ENCODE measurements around the gene PCGF3.
"Not testable (repeated sequence)": the region's sequence is repeated elsewhere in the genome, so short reads cannot be mapped to it uniquely, and the experiment has no call there.

PCGF3 gene

DNA sequence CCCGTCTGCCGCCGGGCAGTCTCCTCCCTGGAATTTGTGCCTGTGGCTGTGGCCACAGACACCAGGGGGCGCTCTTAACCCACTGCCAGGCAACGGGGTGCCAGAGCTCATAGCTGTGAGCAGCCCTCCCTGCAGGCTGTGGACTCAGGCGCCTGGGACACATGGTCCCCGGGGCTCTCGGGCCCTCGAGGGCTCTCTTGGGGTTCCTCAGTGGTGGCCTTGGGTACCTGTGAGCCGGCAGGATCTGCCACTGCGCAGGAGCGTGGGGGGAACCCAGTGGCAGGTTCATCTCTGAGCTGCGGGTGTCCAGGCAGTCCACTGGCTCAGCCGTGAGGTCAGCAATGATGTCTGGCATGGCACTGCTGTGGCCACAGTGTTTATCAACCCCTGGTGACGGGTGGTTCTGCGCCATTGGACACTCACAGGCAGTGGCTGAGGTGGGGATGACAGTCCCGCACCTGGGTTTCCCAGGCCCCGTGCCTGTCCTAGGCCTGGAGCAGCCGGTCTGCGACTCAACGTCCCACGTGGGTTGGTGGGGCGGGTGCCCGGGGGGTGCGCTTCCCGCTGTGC, 37.2 kb downstream of the PCGF3 start:
- no peaks in the 10 kb centered on the region for H3K9me3 Mint-ChIP-seq (ENCODE audit: low read depth)
- H3K27me3 Mint-ChIP-seq: no peaks in the 10 kb centered on the region
- no peaks in the 10 kb centered on the region for H3K4me1 Mint-ChIP-seq (ENCODE audit: low read depth)
- H3K27ac Mint-ChIP-seq: no peak overlapping the region
- peaks cover 1% of the 10 kb centered on the region for H3K36me3 Mint-ChIP-seq
- H3K4me3 Mint-ChIP-seq: no peak overlapping the region

DNA sequence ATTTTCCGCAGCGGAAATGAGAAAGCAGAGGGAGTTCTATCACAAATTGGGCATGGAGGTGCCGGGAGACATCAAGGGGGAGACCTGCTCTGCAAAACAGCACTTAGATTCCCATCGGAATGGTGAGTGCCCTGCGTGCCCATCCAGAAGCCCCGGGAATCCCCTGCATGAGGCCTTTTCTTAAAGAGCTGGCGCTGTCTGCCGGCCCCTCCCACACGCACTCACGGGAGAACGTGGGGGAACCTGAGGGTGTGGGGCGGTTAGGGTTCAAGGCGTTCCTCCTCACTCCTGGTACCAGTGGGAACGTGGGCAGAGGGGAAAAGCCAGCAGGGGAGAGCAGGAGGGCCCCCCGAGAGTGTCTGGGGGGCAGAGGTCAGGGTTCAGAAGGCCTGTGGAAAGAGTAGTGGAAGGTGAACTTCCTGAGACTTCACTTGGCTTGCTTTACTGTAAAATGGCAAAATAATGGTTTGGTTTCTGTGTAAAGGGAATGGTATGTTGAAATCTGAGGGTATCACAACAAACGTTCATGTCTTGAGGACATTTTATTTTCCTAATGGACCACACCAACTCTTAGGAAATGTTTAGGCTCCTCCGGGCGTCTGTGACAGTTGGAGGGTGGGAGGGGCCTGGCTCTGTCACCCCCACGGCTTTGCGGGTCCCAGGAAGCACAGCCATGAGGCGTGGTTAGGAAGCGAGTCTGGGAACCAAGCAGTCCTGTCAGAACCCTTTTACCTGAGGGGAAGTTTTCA, 38.0 kb downstream of the PCGF3 start:
- Mint-ChIP-seq H3K9me3 (ENCODE audit: low read depth) (no peaks in the 10 kb centered on the region), H3K4me1 (ENCODE audit: low read depth) (no peaks in the 10 kb centered on the region), H3K27me3 (no peaks in the 10 kb centered on the region)

DNA sequence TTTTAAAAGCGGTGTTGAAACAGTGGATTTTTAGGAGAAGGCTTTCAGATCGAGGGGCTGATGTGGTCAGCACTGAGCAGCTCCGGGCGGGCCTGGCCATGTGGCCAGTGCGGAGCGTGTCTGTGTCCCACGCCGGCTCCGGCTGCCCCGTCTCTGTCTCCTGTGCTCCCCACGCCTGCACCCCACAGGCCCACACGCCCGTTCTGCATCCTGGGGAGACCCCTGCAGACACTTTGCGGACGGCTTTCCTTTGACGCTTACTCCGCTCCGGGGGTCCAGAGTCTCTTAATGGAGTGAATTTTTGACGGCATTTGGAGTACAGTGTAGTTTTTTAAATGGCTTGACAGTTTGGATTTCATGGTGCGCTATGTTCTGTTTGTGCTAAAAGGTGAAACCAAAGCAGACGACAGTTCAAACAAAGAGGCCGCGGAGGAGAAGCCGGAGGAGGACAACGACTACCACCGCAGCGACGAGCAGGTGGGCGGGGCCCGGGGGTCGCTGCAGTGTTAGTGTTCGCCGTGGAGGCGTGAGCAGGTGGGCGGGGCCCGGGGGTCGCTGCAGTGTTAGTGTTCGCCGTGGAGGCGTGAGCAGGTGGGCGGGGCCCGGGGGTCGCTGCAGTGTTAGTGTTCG, 38.7 kb downstream of the PCGF3 start:
- Mint-ChIP-seq H3K27me3 (no peaks in the 10 kb centered on the region), H3K4me3 (no peak overlapping the region), H3K27ac (no peak overlapping the region), H3K9me3 (ENCODE audit: low read depth) (no peaks in the 10 kb centered on the region), H3K36me3 (peaks cover 2% of the 10 kb centered on the region), H3K4me1 (ENCODE audit: low read depth) (no peaks in the 10 kb centered on the region)

More for the DNA sequence above, 38.0 kb downstream of the PCGF3 start:
- Mint-ChIP-seq H3K27ac (no peak overlapping the region), H3K36me3 (peaks cover 2% of the 10 kb centered on the region), H3K4me3 (no peak overlapping the region)

DNA sequence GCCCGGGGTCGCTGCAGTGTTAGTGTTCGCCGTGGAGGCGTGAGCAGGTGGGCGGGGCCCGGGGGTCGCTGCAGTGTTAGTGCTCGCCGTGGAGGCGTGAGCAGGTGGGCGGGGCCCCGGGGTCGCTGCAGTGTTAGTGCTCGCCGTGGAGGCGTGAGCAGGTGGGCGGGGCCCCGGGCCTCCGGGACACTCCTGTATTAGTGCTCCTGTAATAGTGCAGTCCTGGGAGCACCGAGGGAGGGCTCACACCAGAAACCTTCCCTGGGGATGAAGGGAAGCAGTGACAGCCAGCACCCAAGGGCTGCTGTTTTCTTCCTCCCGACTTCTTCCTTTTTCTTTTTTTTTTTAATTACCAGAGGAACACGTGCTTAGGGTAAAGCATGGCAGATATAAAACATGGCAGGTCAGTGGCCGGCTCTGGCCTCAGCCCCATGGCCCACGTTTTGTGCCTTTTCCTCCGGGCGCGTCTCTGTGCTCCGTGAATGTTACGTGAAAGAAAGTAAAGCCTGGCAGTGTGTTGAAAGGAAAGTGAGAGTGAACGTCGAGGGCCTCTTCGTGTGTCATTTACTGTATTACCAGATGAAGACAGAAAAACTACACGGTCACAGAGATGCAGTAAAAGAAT, 42.0 kb downstream of the PCGF3 start:
- no peak overlapping the region for H3K27ac Mint-ChIP-seq
- no peaks in the 10 kb centered on the region for H3K4me1 Mint-ChIP-seq (ENCODE audit: low read depth)
- peaks cover 2% of the 10 kb centered on the region for H3K36me3 Mint-ChIP-seq

DNA sequence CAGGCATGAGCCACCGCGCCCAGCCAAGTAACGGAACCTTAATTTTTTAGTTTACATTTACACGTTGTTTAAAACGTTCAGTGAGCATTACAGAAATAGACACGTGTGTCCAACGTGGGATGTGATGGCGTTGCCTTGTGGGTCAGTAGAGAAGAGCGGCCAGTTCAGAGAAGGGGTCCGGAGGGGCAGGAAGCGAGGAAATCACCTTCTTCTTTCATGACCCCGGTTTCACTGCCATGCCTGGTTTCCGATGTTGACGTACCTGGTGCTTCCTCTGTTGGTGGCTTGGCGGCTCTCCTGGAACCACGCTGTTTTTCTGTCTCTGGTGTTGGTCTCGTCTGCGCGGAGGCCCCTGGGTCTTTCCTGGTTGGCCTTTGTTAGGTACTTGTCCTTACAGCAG, 42.8 kb downstream of the PCGF3 start:
- Mint-ChIP-seq H3K27ac (no peak overlapping the region), H3K36me3 (peaks cover 2% of the 10 kb centered on the region), H3K4me3 (no peak overlapping the region), H3K9me3 (ENCODE audit: low read depth) (no peaks in the 10 kb centered on the region), H3K4me1 (ENCODE audit: low read depth) (no peaks in the 10 kb centered on the region), H3K27me3 (no peaks in the 10 kb centered on the region)

More for the DNA sequence above, 42.0 kb downstream of the PCGF3 start:
- no peaks in the 10 kb centered on the region for H3K9me3 Mint-ChIP-seq (ENCODE audit: low read depth)
- H3K27me3 Mint-ChIP-seq: no peaks in the 10 kb centered on the region
- no peak overlapping the region for H3K4me3 Mint-ChIP-seq

DNA sequence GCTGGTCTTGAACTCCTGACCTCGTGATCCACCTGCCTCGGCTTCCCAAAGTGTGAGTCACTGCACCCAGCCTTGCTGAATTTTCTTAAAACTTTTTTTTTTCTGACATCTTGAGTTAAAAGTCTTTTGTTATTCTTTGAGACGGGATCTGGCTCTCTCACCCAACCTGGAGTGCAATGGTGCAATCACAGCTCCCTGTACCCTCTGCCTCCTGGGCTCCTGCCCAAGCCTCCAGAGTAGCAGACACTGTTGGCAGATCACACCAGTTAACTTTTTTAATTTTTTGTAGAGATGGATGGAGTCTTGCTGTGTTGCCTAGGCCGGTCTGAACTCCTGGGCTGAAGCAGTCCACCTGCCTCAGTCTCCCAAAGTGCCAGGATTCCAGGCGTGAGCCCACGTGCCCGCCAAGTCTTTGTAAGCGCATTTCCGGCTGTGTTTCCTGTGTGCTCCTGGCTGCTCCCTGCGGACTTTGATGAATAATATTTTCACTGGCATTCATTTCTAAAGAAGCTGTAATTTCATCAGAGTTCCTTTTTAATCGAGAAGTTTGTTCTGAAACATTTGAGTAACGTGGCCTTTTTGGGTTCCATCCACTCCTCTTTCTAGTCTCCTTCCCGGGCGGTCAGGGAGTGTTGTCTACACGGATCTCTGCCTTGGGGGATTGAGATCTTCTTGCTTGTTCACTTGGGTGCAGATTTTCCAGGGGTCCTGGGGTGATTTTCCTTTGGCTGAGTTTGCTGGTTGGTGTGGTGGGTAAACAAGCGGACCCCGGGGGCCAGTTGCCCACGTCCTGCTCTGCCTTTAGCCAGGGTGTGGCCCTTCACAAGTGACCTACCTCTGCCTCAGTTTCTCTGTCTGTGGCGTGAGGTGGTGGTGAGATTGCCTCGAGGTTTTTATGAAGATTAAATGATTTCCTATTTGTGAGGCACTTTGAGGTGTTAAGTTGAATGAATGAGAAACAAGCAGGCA, 44.4 kb downstream of the PCGF3 start:
- no peak overlapping the region for H3K27ac Mint-ChIP-seq
- H3K9me3 Mint-ChIP-seq (ENCODE audit: low read depth): no peaks in the 10 kb centered on the region
- H3K36me3 Mint-ChIP-seq: peaks cover 2% of the 10 kb centered on the region
- no peak overlapping the region for H3K4me3 Mint-ChIP-seq
- no peaks in the 10 kb centered on the region for H3K27me3 Mint-ChIP-seq
- H3K4me1 Mint-ChIP-seq (ENCODE audit: low read depth): no peaks in the 10 kb centered on the region

DNA sequence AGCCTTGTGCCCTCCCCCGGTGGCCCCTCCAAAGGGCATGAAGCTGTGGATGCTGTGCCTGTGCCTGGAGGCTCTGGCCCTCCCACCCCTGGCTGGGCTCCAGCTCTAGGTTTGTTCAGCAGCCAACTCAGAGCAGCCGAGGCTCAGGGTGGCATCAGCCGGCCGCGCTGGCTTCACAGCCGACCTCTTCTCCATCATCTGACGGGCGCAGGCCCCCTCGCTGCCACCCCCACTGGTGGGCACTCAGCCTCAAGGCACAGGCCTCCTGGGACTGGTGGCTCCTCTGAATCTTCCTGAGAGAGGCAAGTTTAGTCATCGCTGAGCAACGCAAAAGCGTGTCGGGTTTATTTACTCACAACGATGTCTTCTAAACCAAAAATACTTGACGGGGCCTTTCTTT, 46.0 kb downstream of the PCGF3 start:
- no peak overlapping the region for H3K27ac Mint-ChIP-seq
- peaks cover 2% of the 10 kb centered on the region for H3K36me3 Mint-ChIP-seq
- H3K9me3 Mint-ChIP-seq (ENCODE audit: low read depth): no peaks in the 10 kb centered on the region
- no peaks in the 10 kb centered on the region for H3K4me1 Mint-ChIP-seq (ENCODE audit: low read depth)
- H3K4me3 Mint-ChIP-seq: no peak overlapping the region
- no peaks in the 10 kb centered on the region for H3K27me3 Mint-ChIP-seq

DNA sequence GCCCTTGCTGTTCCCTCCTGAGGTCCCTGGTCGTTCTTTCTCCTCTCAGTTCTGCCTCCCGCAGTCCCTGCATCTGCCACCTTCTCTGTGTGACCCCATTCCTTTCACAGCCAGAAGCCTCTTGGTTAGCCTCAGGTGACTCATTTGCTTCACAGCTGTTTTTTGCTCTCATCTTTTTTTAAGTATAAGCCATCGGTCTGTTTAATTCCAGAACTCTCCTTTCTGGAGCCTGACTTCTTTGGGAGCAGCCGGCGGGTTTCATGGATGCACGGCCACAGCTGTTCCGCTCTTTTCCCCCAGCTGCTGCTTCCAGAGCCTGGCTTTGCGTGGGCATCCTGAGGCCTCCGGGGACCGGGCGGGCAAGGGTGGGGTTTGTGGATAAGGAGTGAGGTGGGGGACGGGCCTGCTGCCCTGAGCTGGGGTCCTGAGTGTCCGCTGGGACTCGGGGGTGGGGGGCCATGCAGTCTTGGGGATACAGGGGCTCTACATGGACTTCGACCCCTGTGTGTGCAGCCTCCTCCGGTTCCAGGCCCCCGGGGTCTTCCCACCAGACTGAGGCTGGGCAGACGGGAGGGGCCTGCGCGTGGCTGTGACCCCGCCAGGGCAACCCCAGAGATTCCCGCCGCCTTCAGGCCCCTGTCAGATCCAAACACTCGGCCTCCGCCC, 46.7 kb downstream of the PCGF3 start:
- Mint-ChIP-seq H3K4me1 (ENCODE audit: low read depth) (peaks cover under 1% of the 10 kb centered on the region), H3K36me3 (peaks cover 2% of the 10 kb centered on the region), H3K4me3 (no peak overlapping the region), H3K27me3 (no peaks in the 10 kb centered on the region), H3K27ac (no peak overlapping the region), H3K9me3 (ENCODE audit: low read depth) (no peaks in the 10 kb centered on the region)

DNA sequence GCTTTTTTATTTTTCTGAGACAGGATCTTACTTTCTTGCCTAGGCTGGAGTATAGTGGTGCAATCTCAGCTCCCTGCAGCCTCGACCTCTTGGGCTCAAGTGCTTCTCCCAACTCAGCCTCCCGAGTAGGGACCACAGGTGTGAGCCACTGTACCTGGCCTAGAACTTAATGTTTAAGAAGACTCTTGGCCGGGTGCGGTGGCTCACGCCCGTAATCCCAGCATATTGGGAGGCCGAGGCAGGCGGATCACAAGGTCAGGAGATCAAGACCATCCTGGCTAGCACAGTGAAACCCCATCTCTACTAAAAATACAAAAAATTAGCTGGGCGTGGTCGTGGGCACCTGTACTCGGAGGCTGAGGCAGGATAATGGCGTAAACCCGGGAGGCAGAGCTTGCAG, 47.6 kb downstream of the PCGF3 start:
- H3K4me1 Mint-ChIP-seq (ENCODE audit: low read depth); H3K4me3 Mint-ChIP-seq; H3K36me3 Mint-ChIP-seq; H3K9me3 Mint-ChIP-seq (ENCODE audit: low read depth); H3K27me3 Mint-ChIP-seq; H3K27ac Mint-ChIP-seq: not testable (repeated sequence)

DNA sequence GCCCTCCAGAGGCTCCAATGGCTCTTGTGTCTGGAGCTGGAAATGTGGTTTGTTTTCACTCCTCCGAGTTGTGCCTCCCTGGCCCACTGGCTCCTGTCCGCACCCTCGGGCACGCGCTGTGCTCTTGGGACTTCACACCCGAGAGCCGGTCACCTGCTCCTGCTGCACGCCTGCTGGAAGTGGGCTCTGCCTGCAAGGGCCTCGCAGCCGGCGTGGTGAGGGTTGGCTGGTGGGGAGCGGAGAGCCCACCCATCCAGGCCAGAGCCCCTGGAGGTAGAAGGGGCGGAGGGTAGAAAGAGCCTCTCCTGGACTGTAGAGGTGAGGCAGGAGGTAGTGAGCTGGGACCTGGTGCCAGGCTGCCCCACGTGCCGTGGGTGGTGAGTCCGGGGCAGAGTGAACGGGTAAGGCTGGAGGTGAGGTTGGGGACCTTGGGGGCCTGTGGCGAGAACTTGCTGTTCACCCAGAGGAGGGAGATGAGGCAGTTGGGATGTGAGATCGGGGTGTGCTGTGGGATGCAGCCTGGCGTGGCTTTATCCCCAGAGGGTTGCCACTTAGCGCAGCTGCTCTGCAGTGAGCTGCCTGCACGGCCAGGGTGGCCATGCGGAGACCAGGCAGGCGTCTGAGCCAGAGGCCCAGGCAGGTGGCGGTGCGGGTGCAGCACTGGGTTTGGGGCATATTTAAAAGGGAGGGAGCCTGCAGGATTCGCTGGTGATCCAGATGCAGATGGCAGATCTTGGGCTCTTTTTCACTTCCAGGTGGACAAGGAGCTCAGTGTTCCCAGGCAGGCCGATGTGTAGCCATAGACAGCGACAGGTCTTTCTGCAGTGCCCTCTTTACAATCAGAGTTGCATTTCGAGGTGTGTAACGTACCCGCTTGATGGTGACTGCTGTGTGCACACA, 48.8 kb downstream of the PCGF3 start:
- H3K4me3 Mint-ChIP-seq: no peak overlapping the region
- H3K4me1 Mint-ChIP-seq (ENCODE audit: low read depth): peaks cover 1% of the 10 kb centered on the region
- H3K27me3 Mint-ChIP-seq: no peaks in the 10 kb centered on the region
- H3K36me3 Mint-ChIP-seq: no peaks in the 10 kb centered on the region
- no peak overlapping the region for H3K27ac Mint-ChIP-seq
- no peaks in the 10 kb centered on the region for H3K9me3 Mint-ChIP-seq (ENCODE audit: low read depth)

DNA sequence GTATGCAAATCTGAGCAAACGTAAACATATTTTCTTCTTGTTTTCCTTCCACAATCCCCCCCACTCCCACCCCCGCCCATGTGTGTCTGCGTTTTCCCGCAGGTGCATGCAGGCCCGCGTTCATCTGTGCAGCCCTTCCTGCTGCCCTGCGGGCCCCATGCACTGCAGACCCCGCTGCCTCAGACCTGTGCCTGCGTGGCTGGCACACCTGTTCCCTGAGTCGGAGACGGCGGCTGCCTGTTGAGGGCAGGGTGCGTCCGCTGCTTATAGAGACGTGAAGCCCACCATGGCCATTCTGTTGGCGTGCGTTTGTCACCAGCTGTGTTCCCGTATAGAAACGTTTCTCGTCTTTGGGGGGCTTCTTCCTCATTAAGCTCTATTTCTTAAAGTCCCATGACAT, 51.5 kb downstream of the PCGF3 start:
- no peaks in the 10 kb centered on the region for H3K27me3 Mint-ChIP-seq

DNA sequence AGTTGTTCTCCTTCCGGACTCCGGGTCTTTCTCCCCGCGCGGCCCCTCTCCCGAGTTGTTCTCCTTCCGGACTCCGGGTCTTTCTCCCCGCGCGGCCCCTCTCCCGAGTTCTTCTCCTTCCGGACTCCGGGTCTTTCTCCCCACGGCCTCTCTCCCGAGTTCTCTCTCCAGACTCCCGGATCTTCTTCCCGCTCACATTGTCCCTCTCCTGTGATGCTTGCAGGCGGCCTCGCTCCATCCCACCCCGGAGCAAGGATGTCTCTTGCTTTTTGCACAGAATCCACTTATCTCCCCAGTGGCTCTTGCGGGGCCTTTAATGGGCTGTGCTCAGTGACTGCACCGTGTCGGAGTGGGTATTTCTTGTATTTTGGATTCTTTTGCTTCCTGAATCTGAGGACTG, 54.2 kb downstream of the PCGF3 start:
- not testable (repeated sequence) for H3K4me3 Mint-ChIP-seq; H3K27me3 Mint-ChIP-seq; H3K9me3 Mint-ChIP-seq (ENCODE audit: low read depth); H3K36me3 Mint-ChIP-seq
- peaks cover 23% of the 10 kb centered on the region for H3K4me1 Mint-ChIP-seq (ENCODE audit: low read depth)
- peak overlapping the region; percentile 41 for H3K27ac Mint-ChIP-seq

More for the DNA sequence above, 51.5 kb downstream of the PCGF3 start:
- H3K36me3 Mint-ChIP-seq: peaks cover 2% of the 10 kb centered on the region
- H3K4me3 Mint-ChIP-seq: no peak overlapping the region
- peaks cover 12% of the 10 kb centered on the region for H3K4me1 Mint-ChIP-seq (ENCODE audit: low read depth)
- H3K9me3 Mint-ChIP-seq (ENCODE audit: low read depth): no peaks in the 10 kb centered on the region
- no peak overlapping the region for H3K27ac Mint-ChIP-seq

DNA sequence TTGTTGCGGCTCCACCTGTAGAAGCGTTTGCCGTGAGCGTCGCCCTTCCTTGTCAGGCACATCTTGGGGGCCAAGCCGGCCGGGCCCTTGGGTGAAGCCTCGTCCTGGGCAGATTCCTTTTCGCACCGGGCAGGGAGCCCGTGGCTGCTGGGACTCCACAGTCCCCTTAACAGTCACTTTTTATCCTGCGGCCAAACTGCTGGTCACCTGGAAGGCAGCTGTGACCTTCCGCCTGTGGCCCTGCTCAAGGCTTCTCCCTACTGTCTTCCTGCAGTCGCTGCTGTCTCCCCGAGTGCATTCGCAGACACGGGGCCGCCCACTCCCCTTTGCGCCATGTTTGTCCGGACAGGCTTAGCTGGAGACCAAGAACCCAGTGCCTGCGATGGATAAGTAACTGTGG, 55.0 kb downstream of the PCGF3 start:
- Mint-ChIP-seq H3K27ac (no peak overlapping the region), H3K9me3 (ENCODE audit: low read depth) (no peaks in the 10 kb centered on the region), H3K4me1 (ENCODE audit: low read depth) (peaks cover 23% of the 10 kb centered on the region), H3K4me3 (no peak overlapping the region), H3K36me3 (peaks cover 2% of the 10 kb centered on the region), H3K27me3 (no peaks in the 10 kb centered on the region)

Measured in activated naive CD8-positive, alpha-beta T cell (primary cell).